Activated naive CD8-positive, alpha-beta T cell treated with anti-CD3 and anti-CD28 coated beads, Interleukin-2, amount 50 U/mL, for 24 hours (primary cell): ENCODE measurements around the gene SPDL1.
A peak's percentile ranks its signal among the peaks of the same experiment; 100 is the strongest.

ENCODE experiments used
- ATAC-seq: fragments of 150-1000 bp; cut with Tn5 transposase; one replicate; pipeline ENCODE4 v1.10.0; 2021
- DNase-seq: peaks from one replicate; pipeline ENCODE4 v3.0.0; 2021
- H3K27ac Mint-ChIP-seq: one replicate; pipeline ENCODE4 v1.8.0; 2021; ENCODE audit warnings: mild to moderate bottlenecking, mixed read lengths
- H3K27me3 Mint-ChIP-seq: one replicate; pipeline ENCODE4 v1.8.0; 2021; ENCODE audit warnings: mixed read lengths
- H3K36me3 Mint-ChIP-seq: one replicate; pipeline ENCODE4 v1.8.0; 2021; ENCODE audit warnings: low read depth, mixed read lengths
- H3K4me1 Mint-ChIP-seq: one replicate; pipeline ENCODE4 v1.8.0; 2021; ENCODE audit warnings: mixed read lengths
- H3K4me3 Mint-ChIP-seq: one replicate; pipeline ENCODE4 v1.8.0; 2021; ENCODE audit warnings: mild to moderate bottlenecking, moderate library complexity, mixed read lengths
- H3K9me3 Mint-ChIP-seq: one replicate; pipeline ENCODE4 v1.8.0; 2021; ENCODE audit warnings: mixed read lengths

Gene SPDL1

GRCh38 chr5:169583424-169584220 lies at the start of gene SPDL1:
TSS of gene SPDL1 (plus strand) at chr5:169583773. CDS start at chr5:169588417, 4,644 bp downstream.
- H3K36me3 Mint-ChIP-seq: peaks cover 18% of the 10 kb centered on the region
- peak; percentile 80 for ATAC-seq
- H3K4me3 Mint-ChIP-seq: peak within 1 kb of the TSS; percentile 97
- H3K27me3 Mint-ChIP-seq: peaks cover 3% of the 10 kb centered on the region
- peak within 1 kb of the TSS; percentile 96 for H3K27ac Mint-ChIP-seq
- H3K9me3 Mint-ChIP-seq: no peaks in the 10 kb centered on the region
- peaks cover 44% of the 10 kb centered on the region for H3K4me1 Mint-ChIP-seq
- DNase-seq: peak; percentile 94

- H3K27ac Mint-ChIP-seq: no peak overlapping the region
- no peak for ATAC-seq
- DNase-seq: no peak
- no peaks in the 10 kb centered on the region for H3K9me3 Mint-ChIP-seq
- no peaks in the 10 kb centered on the region for H3K36me3 Mint-ChIP-seq
- H3K4me1 Mint-ChIP-seq: no peaks in the 10 kb centered on the region
- no peak overlapping the region for H3K4me3 Mint-ChIP-seq
- H3K27me3 Mint-ChIP-seq: peaks cover 8% of the 10 kb centered on the region
These were observed 49.2 kb upstream of the SPDL1 start for GRCh38 chr5:169534311-169534880.

- H3K4me3 Mint-ChIP-seq: no peak overlapping the region
These were observed 48.6 kb upstream of the SPDL1 start for GRCh38 chr5:169534939-169535338.

GRCh38 chr5:169538944-169539343 lies 44.6 kb upstream of the SPDL1 start:
- H3K9me3 Mint-ChIP-seq: no peaks in the 10 kb centered on the region
- H3K27ac Mint-ChIP-seq: no peak overlapping the region
- no peaks in the 10 kb centered on the region for H3K4me1 Mint-ChIP-seq
- H3K36me3 Mint-ChIP-seq: no peaks in the 10 kb centered on the region
- H3K4me3 Mint-ChIP-seq: no peak overlapping the region
- peaks cover 8% of the 10 kb centered on the region for H3K27me3 Mint-ChIP-seq
- ATAC-seq (no peak), DNase-seq (no peak)

More at GRCh38 chr5:169534939-169535338, 48.6 kb upstream of the SPDL1 start:
- H3K27me3 Mint-ChIP-seq: peaks cover 7% of the 10 kb centered on the region
- H3K9me3 Mint-ChIP-seq: no peaks in the 10 kb centered on the region
- H3K4me1 Mint-ChIP-seq: no peaks in the 10 kb centered on the region
- no peaks in the 10 kb centered on the region for H3K36me3 Mint-ChIP-seq
- no peak for DNase-seq
- ATAC-seq: no peak
- H3K27ac Mint-ChIP-seq: no peak overlapping the region

- Mint-ChIP-seq H3K36me3 (no peaks in the 10 kb centered on the region), H3K9me3 (no peaks in the 10 kb centered on the region), H3K4me1 (peaks cover 5% of the 10 kb centered on the region), H3K4me3 (no peak overlapping the region), H3K27me3 (peaks cover 23% of the 10 kb centered on the region), H3K27ac (no peak overlapping the region)
- ATAC-seq (no peak), DNase-seq (no peak)
These were observed 40.8 kb upstream of the SPDL1 start for GRCh38 chr5:169542811-169543210.

- ATAC-seq (no peak), DNase-seq (no peak)
- H3K36me3 Mint-ChIP-seq: no peaks in the 10 kb centered on the region
- peaks cover 5% of the 10 kb centered on the region for H3K4me1 Mint-ChIP-seq
- H3K27me3 Mint-ChIP-seq: peaks cover 26% of the 10 kb centered on the region
- no peaks in the 10 kb centered on the region for H3K9me3 Mint-ChIP-seq
- H3K27ac Mint-ChIP-seq: no peak overlapping the region
- no peak overlapping the region for H3K4me3 Mint-ChIP-seq
These were observed 39.2 kb upstream of the SPDL1 start for GRCh38 chr5:169544264-169544950.

- ATAC-seq (peak; percentile 98), DNase-seq (no peak)
- Mint-ChIP-seq H3K4me1 (peaks cover 5% of the 10 kb centered on the region), H3K27me3 (peaks cover 36% of the 10 kb centered on the region), H3K27ac (no peak overlapping the region), H3K4me3 (no peak overlapping the region), H3K36me3 (no peaks in the 10 kb centered on the region), H3K9me3 (no peaks in the 10 kb centered on the region)
These were observed 37.8 kb upstream of the SPDL1 start for GRCh38 chr5:169545762-169546161.

- DNase-seq (no peak), ATAC-seq (no peak)
- Mint-ChIP-seq H3K36me3 (no peaks in the 10 kb centered on the region), H3K4me1 (peaks cover 5% of the 10 kb centered on the region), H3K27ac (no peak overlapping the region), H3K4me3 (no peak overlapping the region), H3K27me3 (peaks cover 39% of the 10 kb centered on the region), H3K9me3 (no peaks in the 10 kb centered on the region)
These were observed 37.2 kb upstream of the SPDL1 start for GRCh38 chr5:169546346-169546745.

GRCh38 chr5:169547508-169547907 lies 36.1 kb upstream of the SPDL1 start:
- H3K27me3 Mint-ChIP-seq: peaks cover 44% of the 10 kb centered on the region
- no peak overlapping the region for H3K4me3 Mint-ChIP-seq
- H3K27ac Mint-ChIP-seq: no peak overlapping the region
- DNase-seq (no peak), ATAC-seq (peak; percentile 34)
- no peaks in the 10 kb centered on the region for H3K9me3 Mint-ChIP-seq
- H3K36me3 Mint-ChIP-seq: no peaks in the 10 kb centered on the region
- peaks cover 5% of the 10 kb centered on the region for H3K4me1 Mint-ChIP-seq

GRCh38 chr5:169548315-169548714 lies 35.3 kb upstream of the SPDL1 start:
- ATAC-seq: no peak
- peaks cover 49% of the 10 kb centered on the region for H3K27me3 Mint-ChIP-seq

GRCh38 chr5:169549453-169550100 lies 34.0 kb upstream of the SPDL1 start:
- Mint-ChIP-seq H3K4me1 (peaks cover 5% of the 10 kb centered on the region), H3K36me3 (no peaks in the 10 kb centered on the region), H3K27me3 (peaks cover 45% of the 10 kb centered on the region), H3K9me3 (no peaks in the 10 kb centered on the region), H3K27ac (no peak overlapping the region), H3K4me3 (no peak overlapping the region)
- no peak for ATAC-seq
- DNase-seq: no peak

More at GRCh38 chr5:169548315-169548714, 35.3 kb upstream of the SPDL1 start:
- Mint-ChIP-seq H3K36me3 (no peaks in the 10 kb centered on the region), H3K27ac (no peak overlapping the region), H3K4me1 (peaks cover 5% of the 10 kb centered on the region), H3K4me3 (no peak overlapping the region), H3K9me3 (no peaks in the 10 kb centered on the region)
- DNase-seq: no peak

- Mint-ChIP-seq H3K4me1 (peaks cover 5% of the 10 kb centered on the region), H3K27ac (no peak overlapping the region), H3K36me3 (no peaks in the 10 kb centered on the region), H3K4me3 (no peak overlapping the region), H3K9me3 (no peaks in the 10 kb centered on the region), H3K27me3 (peaks cover 42% of the 10 kb centered on the region)
- ATAC-seq: no peak
- DNase-seq: no peak
These were observed 33.3 kb upstream of the SPDL1 start for GRCh38 chr5:169550227-169550626.

GRCh38 chr5:169551146-169551545 lies 32.4 kb upstream of the SPDL1 start:
- H3K9me3 Mint-ChIP-seq: no peaks in the 10 kb centered on the region
- no peak for ATAC-seq
- H3K4me3 Mint-ChIP-seq: no peak overlapping the region
- H3K4me1 Mint-ChIP-seq: peaks cover 5% of the 10 kb centered on the region
- no peak overlapping the region for H3K27ac Mint-ChIP-seq
- peaks cover 42% of the 10 kb centered on the region for H3K27me3 Mint-ChIP-seq
- DNase-seq: no peak
- no peaks in the 10 kb centered on the region for H3K36me3 Mint-ChIP-seq

GRCh38 chr5:169551696-169552095 lies 31.9 kb upstream of the SPDL1 start:
- Mint-ChIP-seq H3K36me3 (no peaks in the 10 kb centered on the region), H3K4me3 (no peak overlapping the region), H3K27ac (no peak overlapping the region), H3K27me3 (peaks cover 43% of the 10 kb centered on the region), H3K4me1 (peaks cover 5% of the 10 kb centered on the region), H3K9me3 (no peaks in the 10 kb centered on the region)
- DNase-seq (no peak), ATAC-seq (no peak)
